Measurements from ENCODE around the gene VPREB3.

The VPREB3 gene

GRCh38 chr22:23744485-23744884 is 9.7 kb downstream of the VPREB3 start:
- DNase-seq: no peak

DNA sequence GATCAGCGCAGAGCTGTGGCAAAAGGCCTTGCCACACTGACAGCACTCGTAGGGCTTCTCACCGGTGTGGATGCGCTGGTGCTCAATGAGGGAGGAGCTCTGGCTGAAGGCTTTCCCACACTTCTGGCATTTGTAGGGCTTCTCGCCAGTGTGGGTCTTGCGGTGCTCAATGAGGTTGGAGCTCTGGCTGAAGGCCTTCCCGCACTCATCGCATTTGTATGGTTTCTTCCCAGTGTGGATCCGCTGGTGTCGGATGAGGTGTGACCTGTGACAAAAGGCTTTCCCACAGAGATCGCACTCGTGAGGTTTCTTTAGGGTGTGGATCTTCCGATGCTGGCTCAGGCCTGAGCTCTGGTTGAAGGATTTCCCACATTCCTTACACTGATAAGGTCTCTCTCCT is 10.2 kb downstream of the VPREB3 start:
- DNase-seq: no peak

GRCh38 chr22:23743303-23743705 is 10.9 kb downstream of the VPREB3 start:
- DNase-seq: no peak

- peak in 2 of 51 donors; percentile 13 to 23 for DNase-seq
These were observed 11.5 kb downstream of the VPREB3 start for GRCh38 chr22:23742505-23743264.

DNA sequence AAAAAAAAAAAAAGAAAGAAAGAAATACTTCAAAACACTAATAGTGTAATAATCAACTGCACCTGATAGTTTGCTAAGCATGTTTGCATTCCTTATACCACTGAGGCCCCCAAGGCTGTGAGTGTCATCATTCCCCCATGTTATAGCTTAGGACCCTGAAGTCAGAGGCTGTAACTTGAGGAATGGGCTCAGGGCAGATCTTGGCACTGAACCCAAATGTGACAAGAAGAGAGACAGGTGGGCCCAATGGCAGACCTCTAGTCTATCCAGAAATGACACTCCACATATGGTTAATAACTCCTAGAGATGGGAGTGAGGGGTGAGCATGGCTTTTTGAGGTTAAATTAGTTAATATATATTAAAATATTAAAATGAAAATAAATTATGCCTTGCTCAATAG is 16.5 kb downstream of the VPREB3 start:
- DNase-seq: no peak

DNA sequence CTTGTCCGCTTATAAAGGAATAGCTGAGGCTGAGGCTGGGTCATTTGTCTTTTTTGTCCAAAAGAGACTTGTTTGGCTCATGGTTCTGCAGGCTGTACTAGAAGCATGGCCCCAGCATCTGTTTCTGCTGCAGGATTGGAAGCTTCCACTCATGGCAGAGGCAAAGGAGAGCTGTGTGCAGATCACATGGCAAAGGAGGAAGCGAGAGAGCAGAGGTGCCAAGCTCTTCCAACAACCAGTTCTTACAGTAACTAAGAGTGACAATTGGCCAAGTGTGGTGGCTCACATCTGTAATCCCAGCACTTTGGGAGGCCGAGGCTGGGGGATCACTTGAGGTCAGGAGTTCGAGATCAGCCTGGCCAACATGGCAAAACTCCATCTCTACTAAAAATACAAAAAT is 26.1 kb downstream of the VPREB3 start:
- peak in 3 of 51 donors; percentile 1 to 25 (median 2) for DNase-seq

DNA sequence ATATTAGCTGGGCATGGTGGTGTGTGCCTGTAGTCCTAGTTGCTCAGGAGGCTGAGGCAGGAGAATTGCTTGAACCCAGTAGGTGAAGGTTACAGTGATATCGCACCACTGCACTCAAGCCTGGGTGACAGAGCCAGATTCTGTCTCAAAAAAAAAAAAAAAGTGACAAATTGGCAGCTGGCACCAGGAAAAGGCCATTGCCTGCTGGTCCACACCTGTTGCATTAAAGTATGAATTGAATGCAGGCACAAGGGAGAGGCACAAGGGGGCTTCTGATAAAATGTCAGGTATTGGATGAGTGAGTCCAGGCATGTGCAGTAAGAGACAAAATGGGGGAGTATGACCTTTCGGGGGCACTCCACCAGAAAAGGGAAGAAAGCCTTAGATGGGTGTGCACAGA is 31.5 kb downstream of the VPREB3 start:
- no peak for DNase-seq

GRCh38 chr22:23722160-23722559 is 32.1 kb downstream of the VPREB3 start:
- no peak for DNase-seq

DNA sequence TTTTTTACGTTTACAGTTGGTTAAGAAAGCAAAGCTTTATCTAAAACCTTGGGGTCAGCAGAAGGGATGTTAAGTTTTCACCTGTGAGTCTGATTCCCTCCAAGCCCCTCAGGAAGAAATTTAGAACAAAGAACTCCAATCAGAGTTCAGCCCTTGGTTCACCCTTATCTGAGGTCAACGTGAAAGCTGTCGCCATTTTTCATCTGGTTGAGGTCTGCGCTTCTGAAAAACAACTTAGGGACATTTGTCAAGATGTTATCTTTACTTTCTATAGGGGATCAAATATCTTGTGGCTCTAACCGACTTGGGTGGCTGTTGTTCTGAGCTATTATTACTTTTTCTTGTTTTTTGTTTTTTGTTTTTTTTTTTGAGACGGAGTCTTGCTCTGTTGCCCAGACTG is 33.4 kb downstream of the VPREB3 start:
- DNase-seq: no peak

DNA sequence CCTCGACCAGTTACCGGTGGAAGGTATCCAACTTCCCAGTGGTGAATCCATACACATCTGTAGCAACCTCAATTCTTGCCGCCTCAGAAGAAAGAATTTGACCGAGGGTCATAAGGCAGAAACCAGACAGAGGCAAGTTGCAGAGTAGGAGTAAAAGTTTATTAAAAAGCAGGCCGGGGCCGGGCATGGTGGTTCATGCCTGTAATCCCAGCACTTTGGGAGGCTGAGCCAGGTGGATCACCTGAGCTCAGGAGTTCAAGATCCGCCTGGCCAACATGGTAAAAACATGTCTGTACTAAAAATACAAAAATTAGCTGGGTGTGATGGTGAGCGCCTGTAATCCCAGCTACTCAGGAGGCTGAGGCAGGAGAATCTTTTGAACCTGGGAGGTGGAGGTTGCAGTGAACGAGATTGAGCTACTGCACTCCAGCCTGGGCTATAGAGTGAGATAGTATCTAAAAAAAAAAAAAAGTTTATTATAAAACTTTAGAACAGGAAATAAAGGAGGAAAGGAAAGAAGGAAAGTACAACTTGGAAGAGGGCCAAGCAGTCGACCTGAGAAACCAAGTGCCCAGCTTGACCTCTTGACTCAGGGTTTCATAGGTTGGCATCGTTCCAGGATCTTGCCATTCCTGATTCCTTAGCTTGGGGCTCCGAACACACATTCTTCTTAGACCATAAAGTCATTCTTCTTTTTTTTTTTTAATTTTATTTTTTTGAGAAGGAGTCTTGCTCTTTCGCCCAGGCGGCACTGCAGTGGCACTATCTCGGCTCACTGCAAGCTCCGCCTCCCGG is 35.7 kb downstream of the VPREB3 start:
- no peak for DNase-seq

GRCh38 chr22:23716811-23717801 is 37.1 kb downstream of the VPREB3 start:
- DNase-seq: peak; percentile 28 to 89 (median 77)

DNA sequence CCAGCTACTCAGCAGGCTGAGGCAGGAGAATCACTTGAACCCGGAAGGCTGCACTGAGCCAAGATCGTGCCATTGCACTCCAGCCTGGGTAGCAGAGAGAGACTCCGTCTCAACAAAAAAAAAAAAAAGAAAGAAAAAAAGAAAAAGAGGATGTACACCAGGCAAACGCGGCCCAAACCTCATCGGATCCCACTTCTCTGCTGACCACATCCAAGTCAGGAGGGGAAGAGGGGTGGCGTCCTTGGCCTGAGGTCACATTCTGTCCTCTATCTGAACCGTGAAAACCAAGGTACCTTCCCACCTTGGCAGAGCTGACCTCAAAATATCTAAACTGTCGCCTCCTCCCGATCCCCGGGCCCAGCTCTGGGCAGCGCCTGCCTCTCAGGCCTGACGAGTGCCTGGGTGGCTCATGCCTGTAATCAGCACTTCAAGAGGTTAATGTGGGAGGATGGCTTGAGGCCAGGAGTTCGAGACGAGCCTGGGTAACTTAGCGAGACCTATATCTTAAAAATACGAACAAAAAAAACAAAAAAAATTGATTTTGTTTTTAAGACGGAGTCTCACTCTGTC is 38.3 kb downstream of the VPREB3 start:
- no peak for DNase-seq

- no peak for DNase-seq
These were observed 39.3 kb downstream of the VPREB3 start for GRCh38 chr22:23714596-23715578.

GRCh38 chr22:23713696-23714595 is 40.3 kb downstream of the VPREB3 start:
- DNase-seq: no peak

DNA sequence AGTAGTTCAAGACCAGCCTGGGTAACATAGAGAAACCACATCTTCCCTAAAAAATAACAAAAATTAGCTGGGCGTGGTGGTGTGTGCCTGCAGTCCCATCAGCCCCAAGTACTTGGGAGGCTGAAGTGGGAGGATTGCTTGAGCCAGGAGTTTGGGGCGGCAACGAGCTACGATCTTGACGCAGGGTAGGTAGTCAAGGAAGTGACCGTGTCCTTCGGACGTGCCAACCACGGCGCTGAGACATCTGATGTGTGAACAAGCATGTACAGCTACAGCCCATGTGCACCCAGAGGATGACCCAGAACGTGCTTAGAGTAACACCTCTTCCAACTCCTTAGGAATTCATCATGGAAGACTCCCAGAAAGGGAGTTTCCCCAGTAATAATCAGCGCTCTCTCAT is 42.0 kb downstream of the VPREB3 start:
- DNase-seq: no peak

- DNase-seq: no peak
These were observed 45.1 kb downstream of the VPREB3 start for GRCh38 chr22:23709107-23709506.

DNA sequence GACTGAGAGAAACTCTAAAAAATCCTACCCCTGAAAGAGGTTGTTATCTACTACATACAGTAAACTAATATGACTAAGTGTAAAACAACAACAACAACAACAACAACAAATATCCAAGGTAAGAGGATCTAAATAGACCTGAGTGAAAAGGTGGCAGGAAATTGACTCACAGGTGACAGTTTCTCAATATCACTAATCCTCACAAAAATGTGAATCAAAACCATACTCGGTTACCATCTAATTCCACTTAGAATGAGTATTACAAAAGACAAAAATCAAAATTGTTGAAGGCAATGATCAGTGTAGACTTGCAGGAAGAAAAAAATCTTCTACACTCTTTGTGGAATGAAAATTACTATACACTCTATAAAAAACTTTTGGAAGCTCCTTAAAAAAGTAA is 46.0 kb downstream of the VPREB3 start:
- no peak for DNase-seq

DNA sequence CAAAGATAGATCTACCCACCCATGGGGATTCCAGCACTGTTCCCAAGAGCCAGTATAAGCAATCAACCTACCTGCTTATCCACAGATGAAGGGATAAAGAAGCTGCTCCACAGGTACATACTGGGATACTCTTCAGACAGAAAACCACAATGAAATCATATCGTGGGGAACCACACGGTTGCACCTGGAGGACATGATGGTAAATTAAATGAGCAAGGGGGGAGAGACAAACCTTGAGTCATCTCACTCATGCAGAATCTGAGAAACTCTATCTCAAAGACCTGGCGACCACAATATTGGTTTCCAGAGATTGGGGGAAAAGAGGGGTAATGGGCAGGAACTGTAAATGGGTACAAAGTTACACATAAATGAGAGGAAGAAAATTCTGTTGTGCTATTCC is 48.9 kb downstream of the VPREB3 start:
- DNase-seq: no peak

GRCh38 chr22:23704829-23705228 is 49.4 kb downstream of the VPREB3 start:
- DNase-seq: no peak

Measured in hypothalamus (tissue), 51 donors.